ENCODE measurements around the gene EXOC8. TPM values are rescaled to one million over a fixed set of nuclear protein-coding genes. Genes with fewer than 3 reads are reported as not detected.

Gene EXOC8
- total RNA-seq, 1 donor from 2014 or later = 9.9 TPM

DNA sequence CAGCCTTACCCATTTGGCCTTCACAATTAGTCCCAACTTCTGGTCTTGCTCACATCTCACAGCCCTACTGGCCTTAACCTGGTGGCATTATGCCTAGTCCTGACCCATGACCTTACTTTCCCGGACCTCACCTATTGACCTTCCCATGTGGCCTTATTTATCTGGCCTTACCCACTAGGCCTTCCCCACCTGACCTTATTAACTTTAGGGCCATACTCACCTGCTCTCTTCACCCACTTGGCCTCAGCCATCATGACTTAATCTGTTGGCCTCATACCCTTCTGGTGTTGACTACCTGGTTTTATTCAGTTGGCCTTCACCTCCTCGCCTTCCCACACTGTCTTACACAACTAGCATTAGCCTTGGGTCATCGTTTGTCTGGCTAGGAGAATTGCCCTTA, 35.7 kb downstream of the EXOC8 start:
- Mint-ChIP-seq H3K9me3 (no peaks in the 10 kb centered on the region), H3K36me3 (no peaks in the 10 kb centered on the region), H3K27me3 (ENCODE audit: low read depth) (no peaks in the 10 kb centered on the region), H3K4me1 (no peaks in the 10 kb centered on the region), H3K4me3 (no peak overlapping the region), H3K27ac (no peak overlapping the region)
- DNase-seq (ENCODE audit: low spot score in 2 of 2, unreplicated experiment in 2 of 2) = no peak
- TF ChIP-seq, protein P1, sequence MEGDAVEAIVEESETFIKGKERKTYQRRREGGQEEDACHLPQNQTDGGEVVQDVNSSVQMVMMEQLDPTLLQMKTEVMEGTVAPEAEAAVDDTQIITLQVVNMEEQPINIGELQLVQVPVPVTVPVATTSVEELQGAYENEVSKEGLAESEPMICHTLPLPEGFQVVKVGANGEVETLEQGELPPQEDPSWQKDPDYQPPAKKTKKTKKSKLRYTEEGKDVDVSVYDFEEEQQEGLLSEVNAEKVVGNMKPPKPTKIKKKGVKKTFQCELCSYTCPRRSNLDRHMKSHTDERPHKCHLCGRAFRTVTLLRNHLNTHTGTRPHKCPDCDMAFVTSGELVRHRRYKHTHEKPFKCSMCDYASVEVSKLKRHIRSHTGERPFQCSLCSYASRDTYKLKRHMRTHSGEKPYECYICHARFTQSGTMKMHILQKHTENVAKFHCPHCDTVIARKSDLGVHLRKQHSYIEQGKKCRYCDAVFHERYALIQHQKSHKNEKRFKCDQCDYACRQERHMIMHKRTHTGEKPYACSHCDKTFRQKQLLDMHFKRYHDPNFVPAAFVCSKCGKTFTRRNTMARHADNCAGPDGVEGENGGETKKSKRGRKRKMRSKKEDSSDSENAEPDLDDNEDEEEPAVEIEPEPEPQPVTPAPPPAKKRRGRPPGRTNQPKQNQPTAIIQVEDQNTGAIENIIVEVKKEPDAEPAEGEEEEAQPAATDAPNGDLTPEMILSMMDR (IDR thresholded peaks at IDR 0.05; ENCODE audit: unreplicated experiment) = no peak

DNA sequence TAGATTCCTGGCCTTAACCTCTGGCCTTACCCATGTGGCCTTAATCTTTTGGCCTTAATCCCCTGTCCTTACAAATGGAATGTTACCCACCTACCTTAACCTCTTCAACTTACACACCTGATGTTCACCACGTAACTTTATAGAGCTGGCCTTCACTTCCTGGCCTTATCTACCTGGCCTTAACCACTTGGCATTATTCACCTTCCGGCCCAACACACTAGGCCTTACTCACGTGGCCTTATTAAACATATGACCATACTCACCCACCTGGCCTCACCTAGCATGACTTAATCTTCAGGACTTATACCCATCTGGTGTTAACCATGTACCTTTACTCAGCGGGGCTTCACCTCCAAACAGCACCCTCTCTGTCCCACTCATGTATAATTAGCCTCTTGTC, 41.7 kb downstream of the EXOC8 start:
- H3K9me3 Mint-ChIP-seq = no peaks in the 10 kb centered on the region
- H3K4me1 Mint-ChIP-seq = no peaks in the 10 kb centered on the region
- H3K4me3 Mint-ChIP-seq = no peak overlapping the region
- no peak overlapping the region for H3K27ac Mint-ChIP-seq
- H3K27me3 Mint-ChIP-seq (ENCODE audit: low read depth) = no peaks in the 10 kb centered on the region
- no peaks in the 10 kb centered on the region for H3K36me3 Mint-ChIP-seq
- DNase-seq (ENCODE audit: low spot score in 2 of 2, unreplicated experiment in 2 of 2) = no peak
- TF ChIP-seq, protein P1 (IDR thresholded peaks at IDR 0.05; ENCODE audit: unreplicated experiment) = no peak

DNA sequence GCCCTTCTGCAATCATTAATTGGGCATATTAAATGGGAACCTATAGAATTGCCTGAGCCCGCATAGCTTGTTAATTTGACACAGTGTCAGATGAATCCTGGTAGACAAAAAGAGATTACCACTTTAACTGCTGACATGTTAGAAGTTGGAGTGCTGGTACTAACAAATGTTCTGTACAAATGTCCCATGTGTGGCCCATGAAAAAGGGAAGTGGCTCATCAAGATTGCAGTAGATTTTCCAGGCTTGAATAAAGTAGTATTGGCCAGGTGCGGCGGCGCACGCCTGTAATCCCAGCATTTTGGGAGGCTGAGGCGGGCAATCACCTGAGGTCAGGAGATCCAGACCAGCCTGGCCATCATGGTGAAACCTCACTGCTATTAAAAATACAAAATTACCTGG, 51.0 kb downstream of the EXOC8 start:
- TF ChIP-seq, protein P1 (IDR thresholded peaks at IDR 0.05; ENCODE audit: unreplicated experiment) = no peak
- Mint-ChIP-seq H3K4me1 (no peaks in the 10 kb centered on the region), H3K4me3 (no peak overlapping the region), H3K9me3 (no peaks in the 10 kb centered on the region), H3K36me3 (no peaks in the 10 kb centered on the region), H3K27me3 (ENCODE audit: low read depth) (no peaks in the 10 kb centered on the region), H3K27ac (no peak overlapping the region)
- DNase-seq (ENCODE audit: low spot score in 2 of 2, unreplicated experiment in 2 of 2) = no peak

DNA sequence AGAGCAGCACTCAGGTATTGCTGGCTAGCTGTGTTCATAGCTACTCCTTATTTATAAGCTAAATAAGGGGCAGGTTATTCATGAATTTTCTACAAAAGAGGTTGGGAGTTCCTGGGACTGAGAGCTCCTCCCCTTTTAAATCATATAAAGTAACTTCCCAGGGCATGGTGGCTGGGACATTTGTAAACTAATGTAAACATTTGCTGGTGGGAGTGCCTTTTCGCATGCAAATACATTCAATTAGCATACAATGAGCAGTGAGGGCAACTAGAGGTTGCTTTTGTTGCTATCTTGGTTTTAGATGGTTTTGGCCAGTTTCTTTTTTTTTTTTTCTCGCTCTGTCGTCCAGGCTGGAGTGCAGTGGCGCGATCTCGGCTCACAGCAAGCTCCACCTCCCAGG, 53.2 kb downstream of the EXOC8 start:
- no peak for DNase-seq (ENCODE audit: low spot score in 2 of 2, unreplicated experiment in 2 of 2)
- Mint-ChIP-seq H3K4me1 (no peaks in the 10 kb centered on the region), H3K36me3 (no peaks in the 10 kb centered on the region), H3K27ac (no peak overlapping the region), H3K9me3 (no peaks in the 10 kb centered on the region), H3K4me3 (no peak overlapping the region), H3K27me3 (ENCODE audit: low read depth) (no peaks in the 10 kb centered on the region)
- TF ChIP-seq, protein P1 (IDR thresholded peaks at IDR 0.05; ENCODE audit: unreplicated experiment) = no peak

Other genes with a start within 250 kb of the EXOC8 start
- gene TRIM67, start 175.8 kb downstream of the EXOC8 start, total RNA-seq = 0.04 to 0.09 TPM (median 0.07 TPM) in 3 replicates
- 33.4 to 36.3 TPM (median 34.0 TPM) in 3 replicates for gene GNPAT, start 96.6 kb downstream of the EXOC8 start, total RNA-seq
- gene SPRTN, start 441 bp upstream of the EXOC8 start, total RNA-seq = 12.0 to 15.4 TPM (median 12.3 TPM) in 3 replicates
- gene EGLN1, start 84.4 kb upstream of the EXOC8 start, total RNA-seq = 32.5 to 34.4 TPM (median 33.6 TPM) in 3 replicates
- gene TSNAX, start 190.8 kb upstream of the EXOC8 start, total RNA-seq = 31.2 to 33.7 TPM (median 31.8 TPM) in 3 replicates